ENCODE data around the gene DNAJC27.
"Not testable (repeated sequence)": the region's sequence is repeated elsewhere in the genome, so short reads cannot be mapped to it uniquely, and the experiment has no call there.

The DNAJC27 gene

DNA sequence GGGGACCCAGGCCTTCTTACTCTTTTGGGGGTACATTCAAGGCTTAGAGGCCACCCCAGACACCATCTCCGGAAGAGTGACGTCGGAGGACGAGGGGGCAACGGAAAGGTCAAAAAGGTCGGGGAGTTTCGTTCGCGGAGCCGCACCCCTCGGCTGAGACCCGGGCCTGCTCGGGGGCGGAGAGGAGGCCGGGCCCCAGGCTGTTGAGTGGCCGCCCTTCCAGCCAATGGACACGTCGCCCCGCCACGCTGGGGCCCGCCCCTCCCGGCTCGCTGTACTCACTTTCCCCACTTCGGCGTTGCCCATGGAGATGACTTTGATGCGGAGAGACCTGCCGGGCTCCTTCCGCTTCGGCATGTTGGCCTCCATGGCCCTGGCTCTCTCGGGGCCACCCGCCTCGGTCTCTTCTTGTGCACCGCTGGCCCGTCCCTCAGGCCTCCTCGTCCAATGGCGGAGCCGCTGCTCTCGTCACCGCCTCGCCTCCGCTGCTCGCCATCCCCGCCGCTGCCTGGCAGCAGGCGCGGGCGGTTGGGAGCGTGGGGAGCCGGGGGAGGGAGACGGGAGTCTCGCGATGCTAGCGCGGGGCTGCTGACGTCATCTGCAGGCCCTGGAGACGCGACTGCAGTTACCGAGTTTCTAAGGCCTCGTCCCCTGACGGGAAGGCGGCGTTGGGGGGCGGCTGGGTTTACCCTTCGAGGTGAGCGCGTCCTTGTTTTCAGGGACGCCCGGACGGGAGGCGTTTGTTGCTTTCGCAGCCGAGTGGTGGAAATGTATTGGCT lies at the start of gene DNAJC27:
Gene DNAJC27 (minus strand): TSS at position 420 of the 779 bp plus-strand sequence. CDS start 51 bp downstream, at position 369.
- DNase-seq, result peak; percentile 98

DNA sequence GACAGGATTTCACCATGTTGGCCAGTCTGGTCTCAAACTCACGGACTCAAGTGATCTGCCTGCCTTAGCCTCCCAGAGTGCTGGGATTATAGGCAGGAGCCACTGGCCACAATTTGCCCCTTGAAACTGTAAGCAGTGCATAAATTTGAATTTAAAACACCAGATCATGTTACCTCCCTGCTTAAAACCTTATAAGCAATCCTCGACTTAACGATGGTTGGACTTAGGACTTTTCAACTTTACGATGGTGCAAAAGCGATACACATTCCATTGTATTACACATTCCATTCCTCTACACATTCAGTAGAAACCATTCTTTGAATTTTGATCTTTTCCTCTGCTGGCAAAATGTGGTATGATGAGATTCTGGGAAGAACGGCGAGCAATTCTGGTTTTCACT lies 46.9 kb upstream of the DNAJC27 start:
- no peak for DNase-seq

GRCh38 chr2:25014631-25015030 lies 42.9 kb upstream of the DNAJC27 start:
- DNase-seq, result no peak

DNA sequence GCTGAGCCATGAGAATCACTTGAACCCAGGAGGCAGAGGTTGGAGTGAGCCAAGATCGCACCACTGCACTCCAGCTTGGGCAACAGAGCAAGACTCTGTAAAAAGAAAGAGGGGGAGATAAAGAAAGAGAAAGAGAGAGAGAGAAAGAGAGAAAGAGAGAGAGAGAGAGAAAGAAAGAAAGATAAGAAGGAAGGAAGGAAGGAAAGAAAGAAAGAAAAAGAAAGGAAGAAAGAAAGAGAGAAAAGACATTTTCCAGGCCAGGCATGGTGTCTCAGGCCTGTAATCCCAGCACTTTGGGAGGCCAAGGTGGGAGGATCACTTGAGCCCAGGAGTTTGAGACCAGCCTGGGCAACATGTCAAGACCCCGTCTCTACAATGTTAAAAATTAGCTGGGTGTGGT lies 39.6 kb upstream of the DNAJC27 start:
- not testable (repeated sequence) for DNase-seq

GRCh38 chr2:25009954-25010353 lies 38.2 kb upstream of the DNAJC27 start:
- DNase-seq, result peak; percentile 13

- DNase-seq, result no peak
These were observed 30.3 kb upstream of the DNAJC27 start for GRCh38 chr2:25002066-25002465.

- no peak for DNase-seq
These were observed 29.5 kb upstream of the DNAJC27 start for GRCh38 chr2:25001325-25001637.

DNA sequence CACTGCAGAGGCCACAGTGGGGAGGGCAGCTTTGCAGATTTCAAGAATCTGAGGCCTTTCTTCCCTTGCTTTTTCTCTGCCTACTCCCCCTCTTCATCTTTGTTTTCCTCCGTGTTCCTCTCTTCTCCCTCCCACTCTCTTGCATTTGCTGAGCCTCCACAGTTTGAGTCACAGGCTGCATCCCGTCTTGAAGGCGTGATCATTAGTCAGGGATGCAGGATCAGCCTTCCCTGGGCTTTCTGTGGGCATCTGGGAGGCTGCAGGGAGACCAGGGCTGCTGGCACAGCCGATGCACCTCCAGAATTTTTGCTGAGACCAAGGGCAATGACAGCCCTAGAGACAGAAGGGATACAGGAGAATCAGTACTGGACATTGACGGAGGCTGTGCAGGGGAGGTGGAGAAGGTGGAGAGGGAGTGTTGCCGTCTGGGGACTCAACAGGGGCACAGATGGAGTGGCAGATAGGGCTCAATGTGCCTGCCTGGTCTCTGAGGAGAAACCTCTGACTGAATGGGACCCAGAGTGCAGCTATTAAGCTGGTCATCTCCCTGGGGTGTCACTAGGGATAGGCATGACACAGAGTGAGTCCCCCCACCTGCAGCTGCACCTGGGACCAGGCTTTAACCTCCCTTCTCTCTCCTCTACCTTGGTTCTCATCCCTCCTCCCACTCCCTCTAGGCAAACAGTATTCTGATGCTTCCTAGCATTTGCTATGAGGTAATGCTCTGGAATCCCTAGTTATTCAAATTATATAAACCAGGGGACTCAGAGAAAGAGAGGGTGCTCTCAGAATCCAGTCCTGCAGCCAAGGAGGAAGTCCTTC lies 29.0 kb upstream of the DNAJC27 start:
- peak; percentile 45 for DNase-seq

- peak; percentile 17 for DNase-seq
These were observed 28.3 kb upstream of the DNAJC27 start for GRCh38 chr2:25000036-25000435.

GRCh38 chr2:24999097-24999496 lies 27.3 kb upstream of the DNAJC27 start:
- not testable (repeated sequence) for DNase-seq

- DNase-seq, result no peak
These were observed 22.5 kb upstream of the DNAJC27 start for GRCh38 chr2:24994146-24994724.

DNA sequence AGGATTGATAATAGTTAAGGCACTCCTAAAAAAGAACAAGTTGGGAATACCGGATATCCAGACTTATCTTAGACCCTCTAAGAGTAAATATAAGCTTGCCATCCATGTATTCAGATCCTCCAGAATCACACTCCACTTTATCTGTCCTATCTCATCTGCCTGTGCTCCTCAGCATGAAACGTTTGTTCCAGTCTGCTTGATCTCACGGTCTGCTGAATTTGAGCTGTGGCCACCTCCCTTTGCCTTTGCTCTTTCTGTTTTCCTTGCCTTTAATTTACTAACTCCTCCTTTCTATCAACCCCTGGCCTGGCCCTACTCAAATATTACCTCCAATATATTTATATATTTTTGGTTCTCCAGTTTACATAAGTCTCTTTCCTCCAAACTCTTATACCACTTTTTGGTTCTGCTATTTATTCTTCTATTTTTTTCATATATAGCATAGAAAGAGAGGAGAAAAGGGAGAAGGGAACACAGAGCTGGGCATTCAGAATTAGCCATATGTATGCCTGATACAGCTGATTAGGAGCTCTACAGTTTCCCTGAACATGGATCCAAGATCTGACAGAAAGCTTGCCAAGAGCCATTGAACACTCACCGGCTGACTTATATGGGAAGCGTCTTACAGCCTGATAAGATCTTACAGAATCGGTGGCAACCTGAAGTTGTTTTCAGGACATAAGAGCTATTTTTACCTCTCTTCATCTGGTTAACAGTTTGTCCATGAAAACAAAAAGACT lies 21.8 kb upstream of the DNAJC27 start:
- no peak for DNase-seq

GRCh38 chr2:24986372-24986771 lies 14.6 kb upstream of the DNAJC27 start:
- no peak for DNase-seq

DNA sequence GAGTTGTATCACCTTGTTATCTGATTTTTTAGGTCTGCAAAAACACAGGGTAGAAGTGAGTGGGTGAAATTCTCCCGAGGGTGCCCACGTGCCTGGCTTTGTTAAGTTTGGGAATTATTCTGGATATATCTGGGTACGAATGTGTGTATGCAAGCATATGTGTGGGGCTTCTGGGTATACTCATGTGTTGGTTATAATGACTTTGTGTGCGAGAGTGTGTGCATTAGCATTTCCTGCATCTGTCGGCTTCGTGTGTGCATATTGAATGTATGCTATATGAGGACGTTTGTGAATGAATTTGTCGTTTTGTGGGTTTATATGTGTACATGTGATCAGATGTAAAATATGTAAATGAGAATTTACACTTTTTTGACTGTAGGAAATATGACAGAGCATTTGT lies 13.8 kb upstream of the DNAJC27 start:
- no peak for DNase-seq

DNA sequence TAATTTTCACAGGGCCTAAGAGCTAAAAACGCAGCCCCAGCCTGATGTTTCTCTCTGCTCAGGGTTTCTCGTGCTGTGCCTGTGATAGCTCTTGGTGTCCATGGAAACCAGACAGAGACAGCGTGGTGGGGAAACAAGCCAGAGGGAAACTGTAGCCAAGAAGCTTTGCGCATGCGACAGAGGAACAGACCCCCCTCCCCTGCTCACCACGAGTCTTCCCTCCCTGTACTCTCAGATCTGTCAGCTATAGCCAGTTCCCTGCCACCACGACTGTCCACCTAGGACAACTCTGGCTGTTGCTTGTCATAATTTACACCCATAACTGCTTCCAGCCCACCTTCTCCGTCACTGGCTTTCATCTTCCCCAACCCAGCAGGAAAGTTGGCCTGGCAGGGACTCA lies 13.2 kb upstream of the DNAJC27 start:
- peak; percentile 57 for DNase-seq

- DNase-seq, result peak; percentile 77
These were observed 9.8 kb upstream of the DNAJC27 start for GRCh38 chr2:24981411-24982136.

DNA sequence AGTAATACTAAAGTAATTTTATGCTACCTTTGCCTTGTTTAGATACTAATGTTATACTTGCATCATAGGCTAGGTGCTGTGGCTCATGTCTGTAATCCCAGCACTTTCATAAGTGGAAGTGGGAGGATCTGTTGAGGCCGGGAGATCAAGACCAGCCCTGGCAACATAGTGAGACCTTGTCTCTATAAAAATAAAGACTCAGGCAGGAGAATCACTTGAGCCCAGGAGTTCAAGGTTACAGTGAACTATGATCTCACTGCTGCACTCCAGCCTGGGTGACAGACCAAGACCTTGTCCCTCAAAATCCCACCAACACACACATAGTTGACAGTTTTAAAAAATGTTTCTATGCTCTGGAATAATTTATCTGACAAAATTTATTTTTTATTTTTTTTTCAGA lies 6.9 kb upstream of the DNAJC27 start:
- DNase-seq, result no peak

- DNase-seq, result no peak
These were observed 5.9 kb upstream of the DNAJC27 start for GRCh38 chr2:24977631-24978030.

DNA sequence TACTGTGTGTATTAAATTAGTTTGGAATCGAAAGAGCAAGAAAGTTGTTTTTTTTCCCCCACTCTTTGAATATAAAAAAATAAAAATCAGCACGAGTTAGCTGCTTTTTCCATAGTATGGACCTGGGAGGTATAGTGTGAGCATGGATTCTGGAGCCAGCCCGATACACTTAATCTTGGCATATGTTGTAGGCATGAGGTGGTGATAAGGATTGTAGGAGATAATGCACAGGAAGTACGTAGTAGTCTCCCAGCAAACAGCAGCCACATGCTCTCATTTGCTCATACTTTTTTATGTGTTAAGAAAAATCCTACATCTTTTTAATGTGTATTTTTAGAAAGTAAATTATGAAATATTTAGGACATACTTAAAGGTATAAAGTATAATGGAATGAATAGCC lies 2.1 kb upstream of the DNAJC27 start:
- no peak for DNase-seq

GRCh38 chr2:24972315-24972961 lies 683 bp upstream of the DNAJC27 start:
- peak; percentile 21 for DNase-seq

GRCh38 chr2:24971286-24971535 lies 544 bp downstream of the DNAJC27 start:
- no peak for DNase-seq
